ENCODE data around the gene CTSC.

Gene CTSC

GRCh38 chr11:88377646-88378045, 40.1 kb upstream of the CTSC start:
- Histone ChIP-seq H3K27ac (ENCODE audit: low read depth, low read length) (no peak overlapping the region), H3K4me3 (ENCODE audit: low read length) (no peak overlapping the region), H3K79me2 (ENCODE audit: control insufficient read depth, low read length) (no peaks in the 10 kb centered on the region), H3K9me3 (ENCODE audit: control insufficient read depth, insufficient read depth, low read length) (no peaks in the 10 kb centered on the region), H3K27me3 (ENCODE audit: control insufficient read depth, low read length) (no peaks in the 10 kb centered on the region), H4K20me1 (ENCODE audit: control insufficient read depth, insufficient read depth, low read depth, low read length) (no peaks in the 10 kb centered on the region), H3K4me1 (ENCODE audit: control insufficient read depth, low read length) (no peaks in the 10 kb centered on the region), H3K4me2 (ENCODE audit: low read length) (no peak overlapping the region), H3K36me3 (ENCODE audit: control insufficient read depth, low read length) (no peaks in the 10 kb centered on the region), H3F3A (ENCODE audit: control insufficient read depth, insufficient read depth) (no peaks in the 10 kb centered on the region), H3K9me2 (replicated peaks; ENCODE audit: control insufficient read depth, low read length) (no peaks in the 10 kb centered on the region)
- no peak for TF ChIP-seq CTCF (IDR thresholded peaks at IDR 0.05; ENCODE audit: low read depth, low read length, poor library complexity, severe bottlenecking)
- no peak for TF ChIP-seq EZH2phosphoT487 (IDR thresholded peaks at IDR 0.05; ENCODE audit: borderline replicate concordance, low read length)

GRCh38 chr11:88377144-88377543, 39.6 kb upstream of the CTSC start:
- H3K4me2 ChIP-seq (ENCODE audit: low read length), result no peak overlapping the region
- H4K20me1 ChIP-seq (ENCODE audit: control insufficient read depth, insufficient read depth, low read depth, low read length), result no peaks in the 10 kb centered on the region
- no peaks in the 10 kb centered on the region for H3K79me2 ChIP-seq (ENCODE audit: control insufficient read depth, low read length)
- no peaks in the 10 kb centered on the region for H3F3A ChIP-seq (ENCODE audit: control insufficient read depth, insufficient read depth)
- no peaks in the 10 kb centered on the region for H3K9me2 ChIP-seq (replicated peaks; ENCODE audit: control insufficient read depth, low read length)
- no peaks in the 10 kb centered on the region for H3K9me3 ChIP-seq (ENCODE audit: control insufficient read depth, insufficient read depth, low read length)
- no peak overlapping the region for H3K4me3 ChIP-seq (ENCODE audit: low read length)
- no peaks in the 10 kb centered on the region for H3K4me1 ChIP-seq (ENCODE audit: control insufficient read depth, low read length)
- H3K27me3 ChIP-seq (ENCODE audit: control insufficient read depth, low read length), result no peaks in the 10 kb centered on the region
- no peak overlapping the region for H3K27ac ChIP-seq (ENCODE audit: low read depth, low read length)
- no peak for TF ChIP-seq EZH2phosphoT487 (IDR thresholded peaks at IDR 0.05; ENCODE audit: borderline replicate concordance, low read length)
- no peak for TF ChIP-seq CTCF (IDR thresholded peaks at IDR 0.05; ENCODE audit: low read depth, low read length, poor library complexity, severe bottlenecking)
- H3K36me3 ChIP-seq (ENCODE audit: control insufficient read depth, low read length), result no peaks in the 10 kb centered on the region

GRCh38 chr11:88375927-88376470, 38.5 kb upstream of the CTSC start:
- no peak for TF ChIP-seq EZH2phosphoT487 (IDR thresholded peaks at IDR 0.05; ENCODE audit: borderline replicate concordance, low read length)
- no peak for TF ChIP-seq CTCF (IDR thresholded peaks at IDR 0.05; ENCODE audit: low read depth, low read length, poor library complexity, severe bottlenecking)
- Histone ChIP-seq H3K4me2 (ENCODE audit: low read length) (no peak overlapping the region), H3K36me3 (ENCODE audit: control insufficient read depth, low read length) (no peaks in the 10 kb centered on the region), H3K4me3 (ENCODE audit: low read length) (no peak overlapping the region), H3K27me3 (ENCODE audit: control insufficient read depth, low read length) (no peaks in the 10 kb centered on the region), H3F3A (ENCODE audit: control insufficient read depth, insufficient read depth) (no peaks in the 10 kb centered on the region), H3K79me2 (ENCODE audit: control insufficient read depth, low read length) (no peaks in the 10 kb centered on the region), H3K9me2 (replicated peaks; ENCODE audit: control insufficient read depth, low read length) (no peaks in the 10 kb centered on the region), H3K27ac (ENCODE audit: low read depth, low read length) (no peak overlapping the region), H4K20me1 (ENCODE audit: control insufficient read depth, insufficient read depth, low read depth, low read length) (no peaks in the 10 kb centered on the region), H3K9me3 (ENCODE audit: control insufficient read depth, insufficient read depth, low read length) (no peaks in the 10 kb centered on the region), H3K4me1 (ENCODE audit: control insufficient read depth, low read length) (no peaks in the 10 kb centered on the region)
